NCI-H1105 (cell line): ENCODE results near the gene ADAT1.

Experiments used
- DNase-seq: peaks from one replicate; lab custom pipeline; 2025; lab: John Stamatoyannopoulos, UW

The ADAT1 gene

GRCh38 chr16:75622761-75623605 is at the start of gene ADAT1:
Gene ADAT1 (minus strand): TSS chr16:75623281. CDS start chr16:75620799, 2,482 bp downstream.
- peak; percentile 85 for DNase-seq

GRCh38 chr16:75667503-75667902 is 44.4 kb upstream of the ADAT1 start:
- no peak for DNase-seq

DNA sequence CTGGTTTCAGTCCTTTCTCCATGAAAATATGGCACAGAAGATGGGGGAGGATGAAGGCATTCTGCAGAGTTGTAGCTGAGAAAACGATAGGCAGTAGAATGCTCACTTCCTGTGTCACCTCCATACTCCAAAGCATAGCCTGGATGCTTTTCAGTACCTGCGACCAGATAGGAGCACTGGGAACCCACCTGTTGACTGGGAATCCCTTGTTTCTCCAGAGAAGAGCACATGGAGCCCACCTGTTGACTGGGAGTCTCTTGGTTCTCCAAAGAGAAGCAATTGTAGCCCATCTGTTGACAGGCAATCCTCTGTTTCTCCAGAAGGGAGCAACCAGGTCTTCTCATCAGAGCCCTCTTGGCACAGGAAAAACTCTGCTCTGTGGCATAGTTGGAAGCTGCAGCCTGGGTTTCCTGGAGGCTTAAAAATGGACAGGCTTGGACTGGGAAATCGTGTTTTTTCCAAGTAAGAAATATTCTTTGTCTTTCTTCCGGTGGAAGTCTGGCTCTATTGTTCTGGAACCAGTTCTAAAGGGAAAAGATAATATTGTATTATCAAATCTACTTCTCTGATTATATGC is 37.7 kb upstream of the ADAT1 start:
- DNase-seq = no peak

DNA sequence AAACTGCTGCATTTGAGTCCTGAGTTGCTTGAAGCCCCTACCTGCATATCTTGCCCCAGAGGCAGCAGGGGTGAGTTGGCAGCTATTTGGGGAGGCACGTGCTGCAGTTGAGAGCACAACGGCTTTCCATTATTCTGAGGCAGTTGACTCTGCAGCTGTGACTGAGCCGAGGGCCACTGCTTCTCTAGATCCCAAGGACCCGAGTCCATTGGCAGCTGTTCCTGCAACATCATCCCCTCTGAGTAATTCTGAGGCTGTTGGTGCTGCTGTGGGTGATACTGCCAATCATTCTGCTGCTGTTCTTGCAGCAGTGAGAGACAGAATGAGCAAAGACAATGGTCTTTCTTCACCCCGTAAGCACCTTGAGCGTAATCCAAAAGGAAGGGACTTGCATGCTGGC is 37.2 kb upstream of the ADAT1 start:
- DNase-seq = no peak

GRCh38 chr16:75658175-75658574 is 35.1 kb upstream of the ADAT1 start:
- DNase-seq = no peak

GRCh38 chr16:75653922-75654321 is 30.8 kb upstream of the ADAT1 start:
- DNase-seq = no peak

DNA sequence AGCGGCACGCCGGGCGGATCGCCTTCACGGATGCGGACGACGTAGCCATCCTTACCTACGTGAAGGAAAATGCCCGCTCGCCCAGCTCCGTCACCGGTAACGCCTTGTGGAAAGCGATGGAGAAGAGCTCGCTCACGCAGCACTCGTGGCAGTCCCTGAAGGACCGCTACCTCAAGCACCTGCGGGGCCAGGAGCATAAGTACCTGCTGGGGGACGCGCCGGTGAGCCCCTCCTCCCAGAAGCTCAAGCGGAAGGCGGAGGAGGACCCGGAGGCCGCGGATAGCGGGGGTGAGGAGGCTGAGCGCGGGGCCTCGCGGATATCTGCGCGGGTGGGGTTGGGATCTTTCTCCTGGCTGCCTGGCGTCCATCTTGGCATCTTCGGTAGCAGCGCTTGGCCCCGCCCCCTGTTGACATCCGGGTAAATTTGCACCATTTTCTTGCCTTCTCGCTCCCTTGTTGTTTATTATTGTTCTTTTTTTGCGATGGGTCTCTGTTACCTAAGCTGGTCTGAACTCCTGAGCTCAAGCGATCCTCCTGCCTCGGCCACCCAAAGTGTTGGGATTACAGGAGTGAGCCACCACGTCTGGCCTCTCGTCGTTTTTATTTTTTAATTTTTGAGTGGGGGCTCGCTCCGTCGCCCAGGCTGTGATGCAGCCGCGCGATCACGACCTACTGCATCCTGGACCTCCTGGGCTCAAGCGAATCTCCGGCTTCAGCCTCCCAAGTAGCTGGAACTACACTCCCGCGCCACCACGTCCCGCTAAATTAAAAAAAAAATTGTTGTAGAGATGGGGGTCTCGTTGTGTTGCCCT is 25.4 kb upstream of the ADAT1 start:
- peak; percentile 42 for DNase-seq

GRCh38 chr16:75647492-75648264 is 24.6 kb upstream of the ADAT1 start, which contains the start of the genes KARS1 and TERF2IP:
Gene KARS1 (minus strand): TSS chr16:75647665. CDS start chr16:75647639, 26 bp downstream.
Gene TERF2IP (plus strand): TSS chr16:75647773. CDS start chr16:75647883, 110 bp downstream.
- DNase-seq = peak; percentile 78

GRCh38 chr16:75647112-75647491 is 24.0 kb upstream of the ADAT1 start:
- no peak for DNase-seq

GRCh38 chr16:75644240-75645012 is 21.3 kb upstream of the ADAT1 start:
- no peak for DNase-seq

DNA sequence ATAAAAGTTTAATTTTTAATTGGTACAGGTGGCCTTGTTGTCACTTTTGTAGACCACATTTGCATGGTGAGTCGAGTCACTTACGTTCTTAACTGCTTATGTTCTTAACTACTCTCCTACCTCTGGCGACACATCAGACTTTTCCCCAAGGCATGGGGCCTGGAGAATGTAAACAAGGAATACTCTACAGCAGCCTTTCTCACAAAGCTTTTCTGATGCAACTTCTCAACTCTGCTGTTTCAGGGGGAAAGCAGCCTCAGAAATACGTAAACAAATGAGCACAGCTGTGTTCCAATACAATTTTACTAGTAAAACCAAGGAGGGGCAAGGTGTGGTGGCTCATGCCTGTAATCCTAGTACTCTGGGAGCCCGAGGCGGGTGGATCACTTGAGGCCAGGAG is 17.5 kb upstream of the ADAT1 start:
- no peak for DNase-seq

DNA sequence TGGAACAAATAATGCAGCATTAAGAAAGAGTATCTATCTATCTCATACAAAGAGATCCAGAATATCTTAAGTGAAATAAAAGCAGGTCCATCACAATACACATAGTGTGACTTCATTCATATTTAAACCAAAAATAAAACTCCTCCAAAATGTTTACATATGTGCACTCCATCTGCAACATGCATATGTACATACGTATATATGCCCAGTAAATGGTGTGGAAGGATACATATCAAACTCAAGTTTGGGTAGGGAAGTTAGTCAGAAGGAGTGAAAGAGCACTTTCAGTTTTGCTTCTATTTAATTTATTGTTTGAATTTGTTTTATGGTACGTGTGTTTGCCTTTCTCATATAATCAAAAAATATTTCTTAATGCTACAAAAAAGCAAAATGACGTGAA is 12.0 kb upstream of the ADAT1 start:
- DNase-seq = no peak

DNA sequence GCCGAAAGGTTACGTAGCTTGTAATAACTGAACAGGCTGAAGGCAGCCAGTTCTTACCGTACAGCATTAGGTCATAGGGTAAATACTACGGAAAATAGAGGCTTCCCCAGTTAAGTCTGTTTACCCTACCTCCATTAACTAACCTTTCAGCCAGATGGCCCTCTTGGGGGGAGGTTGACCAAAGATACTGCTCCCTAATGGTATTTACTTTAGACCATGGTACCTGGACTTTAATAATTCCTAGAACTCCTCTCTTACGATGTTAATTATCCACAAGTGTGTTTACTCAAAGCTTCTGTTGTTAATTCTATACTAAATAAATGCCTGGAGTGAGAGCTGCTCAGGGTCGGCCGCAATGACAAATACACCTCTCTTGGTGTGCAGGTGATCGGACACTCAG is 9.8 kb upstream of the ADAT1 start:
- no peak for DNase-seq

GRCh38 chr16:75630052-75630451 is 7.0 kb upstream of the ADAT1 start:
- DNase-seq = no peak

DNA sequence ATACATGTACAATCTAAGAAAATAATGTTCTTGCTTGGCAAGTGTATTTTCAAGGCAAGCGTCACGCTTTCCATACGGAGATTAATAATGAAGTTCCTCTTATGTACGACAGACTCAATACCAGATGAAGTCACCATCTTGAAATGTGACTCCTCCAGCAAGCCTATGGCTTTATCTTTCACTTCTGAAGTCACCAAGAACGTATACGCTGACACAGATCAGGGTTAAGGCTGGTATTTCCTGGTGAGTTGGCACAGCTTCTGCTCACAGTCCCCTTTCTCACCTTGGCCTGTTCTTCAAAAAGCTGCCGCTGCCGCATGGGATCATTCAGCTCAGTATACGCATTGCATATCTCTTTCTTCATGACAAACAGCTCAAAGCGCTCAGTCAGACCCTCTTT is 6.1 kb upstream of the ADAT1 start:
- no peak for DNase-seq

GRCh38 chr16:75628351-75628750 is 5.3 kb upstream of the ADAT1 start:
- no peak for DNase-seq

DNA sequence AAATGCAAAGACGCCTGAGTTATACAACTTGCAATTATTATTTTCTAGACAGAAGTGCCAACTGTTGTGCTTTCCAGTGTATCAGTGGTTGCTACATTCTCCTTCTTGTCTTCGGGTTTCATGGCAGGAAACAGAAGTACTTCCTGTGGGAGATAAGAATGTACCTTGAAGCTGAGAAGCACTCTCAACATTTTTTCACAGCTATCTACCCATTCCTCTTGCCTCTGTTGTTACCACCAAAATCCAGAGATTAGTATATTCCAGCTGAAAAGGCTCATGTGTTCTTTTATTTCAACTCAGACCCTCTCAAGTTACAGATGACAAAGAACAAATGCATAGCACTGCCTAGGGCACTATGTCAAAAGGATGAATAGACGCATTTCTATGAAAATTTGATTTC is 4.8 kb upstream of the ADAT1 start:
- no peak for DNase-seq

DNA sequence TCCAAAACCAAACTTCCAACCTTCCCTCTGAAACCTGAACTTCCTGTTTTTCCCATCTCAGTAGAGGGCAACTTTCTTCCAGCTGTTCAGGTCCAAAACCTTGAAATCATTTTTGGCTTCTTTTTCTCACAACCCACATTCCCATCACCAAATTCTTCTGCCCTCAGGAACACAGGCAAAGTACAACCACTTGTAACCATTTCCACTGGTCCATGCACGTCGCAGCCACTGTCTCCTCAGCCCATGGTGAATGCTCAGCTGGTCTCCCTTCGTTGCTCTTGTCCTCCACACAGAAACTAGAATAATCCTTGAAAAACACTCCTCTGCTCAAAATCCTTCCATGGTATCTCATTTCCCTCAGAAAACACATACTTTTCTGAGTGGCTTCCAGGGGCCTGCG is 3.7 kb upstream of the ADAT1 start:
- DNase-seq = no peak

DNA sequence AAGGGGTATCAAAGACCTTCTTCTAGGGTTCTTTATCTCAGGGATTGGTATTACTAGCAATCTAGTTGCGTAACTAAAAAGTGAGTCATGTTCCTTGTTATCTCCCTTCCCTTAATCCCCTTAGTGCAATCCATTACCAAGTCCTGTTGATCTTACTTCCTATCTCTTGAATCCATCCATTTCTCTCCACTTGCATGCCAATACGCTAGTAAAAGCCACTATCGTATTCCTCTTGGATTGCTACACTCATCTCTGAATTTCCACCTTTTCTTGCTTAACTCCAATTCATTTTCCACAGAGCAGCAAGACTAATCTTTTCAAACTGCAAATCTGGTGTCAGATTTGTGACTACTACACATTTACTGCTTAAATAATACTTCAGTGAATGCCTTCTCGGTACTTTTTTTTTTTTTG is 1.8 kb upstream of the ADAT1 start:
- DNase-seq = no peak

GRCh38 chr16:75621170-75621477 is 2.0 kb downstream of the ADAT1 start:
- DNase-seq = no peak
